ENCODE data around the gene ALS2CL.

DNA sequence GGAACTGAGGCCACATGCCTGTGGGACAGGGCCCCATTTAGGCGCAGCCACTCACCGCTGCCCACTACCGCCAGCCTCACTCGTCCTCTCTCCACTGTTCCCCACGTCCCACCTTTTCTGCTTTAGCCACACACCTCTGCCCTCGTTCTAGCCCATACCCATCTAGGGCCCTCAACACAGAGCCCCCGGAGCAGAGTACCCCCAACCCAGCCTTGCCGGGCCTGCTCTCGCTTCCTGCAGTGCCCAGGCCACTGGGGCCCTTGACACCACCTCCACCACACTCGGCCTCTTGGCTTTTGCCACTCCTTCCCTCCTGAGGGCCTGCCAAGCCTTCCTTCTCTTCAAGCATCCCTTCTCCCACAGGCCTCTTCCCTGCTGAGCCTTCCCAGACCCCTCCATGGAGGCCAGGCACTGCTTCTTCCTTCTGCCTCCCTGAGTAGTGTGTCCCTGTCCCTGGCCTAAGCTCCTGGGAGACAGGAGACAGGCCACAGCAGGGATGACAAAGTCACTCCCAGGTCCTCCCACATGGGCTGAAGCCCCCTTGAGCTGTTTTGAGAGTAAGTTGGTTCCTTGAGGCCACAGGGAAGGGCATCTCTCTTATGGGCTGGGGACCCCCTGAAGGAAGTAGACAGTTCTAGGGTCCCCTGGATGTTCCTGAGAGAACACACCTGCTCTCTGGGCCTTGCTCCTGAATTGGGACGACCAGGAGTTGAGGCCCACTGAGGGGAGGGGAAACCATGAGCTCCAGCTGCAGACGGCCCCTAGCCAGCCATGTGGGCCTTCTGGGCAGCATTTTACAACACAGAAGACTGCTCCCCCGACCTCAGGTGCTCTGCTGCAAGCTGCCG lies 19.8 kb upstream of the ALS2CL start:
- TF ChIP-seq, protein P1, sequence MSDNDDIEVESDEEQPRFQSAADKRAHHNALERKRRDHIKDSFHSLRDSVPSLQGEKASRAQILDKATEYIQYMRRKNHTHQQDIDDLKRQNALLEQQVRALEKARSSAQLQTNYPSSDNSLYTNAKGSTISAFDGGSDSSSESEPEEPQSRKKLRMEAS (IDR thresholded peaks at IDR 0.05) = no peak
- TF ChIP-seq EZH2phosphoT487 (IDR thresholded peaks at IDR 0.05; ENCODE audit: borderline replicate concordance) = no peak
- no peak for TF ChIP-seq POLR2A (IDR thresholded peaks at IDR 0.05; ENCODE audit: borderline replicate concordance, extremely low read depth, insufficient read depth, insufficient read length)
- TF ChIP-seq POLR2AphosphoS5 (IDR thresholded peaks at IDR 0.05; ENCODE audit: low read depth, low read length) = no peak
- TF ChIP-seq, protein P2, sequence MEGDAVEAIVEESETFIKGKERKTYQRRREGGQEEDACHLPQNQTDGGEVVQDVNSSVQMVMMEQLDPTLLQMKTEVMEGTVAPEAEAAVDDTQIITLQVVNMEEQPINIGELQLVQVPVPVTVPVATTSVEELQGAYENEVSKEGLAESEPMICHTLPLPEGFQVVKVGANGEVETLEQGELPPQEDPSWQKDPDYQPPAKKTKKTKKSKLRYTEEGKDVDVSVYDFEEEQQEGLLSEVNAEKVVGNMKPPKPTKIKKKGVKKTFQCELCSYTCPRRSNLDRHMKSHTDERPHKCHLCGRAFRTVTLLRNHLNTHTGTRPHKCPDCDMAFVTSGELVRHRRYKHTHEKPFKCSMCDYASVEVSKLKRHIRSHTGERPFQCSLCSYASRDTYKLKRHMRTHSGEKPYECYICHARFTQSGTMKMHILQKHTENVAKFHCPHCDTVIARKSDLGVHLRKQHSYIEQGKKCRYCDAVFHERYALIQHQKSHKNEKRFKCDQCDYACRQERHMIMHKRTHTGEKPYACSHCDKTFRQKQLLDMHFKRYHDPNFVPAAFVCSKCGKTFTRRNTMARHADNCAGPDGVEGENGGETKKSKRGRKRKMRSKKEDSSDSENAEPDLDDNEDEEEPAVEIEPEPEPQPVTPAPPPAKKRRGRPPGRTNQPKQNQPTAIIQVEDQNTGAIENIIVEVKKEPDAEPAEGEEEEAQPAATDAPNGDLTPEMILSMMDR (IDR thresholded peaks at IDR 0.05 in 2 of 3, conservative IDR thresholded peaks at IDR 0.05 in 1 of 3; ENCODE audit: borderline replicate concordance in 1 of 3, insufficient read depth in 1 of 3, low read depth in 2 of 3, low read length in 2 of 3) = no peak

Measured in HCT116 (cell line).